H7 (cell line): Measurements from ENCODE around the gene SHLD3. TPM values are rescaled to one million over a fixed set of nuclear protein-coding genes. Genes with fewer than 3 reads are reported as not detected.
"Not testable (repeated sequence)": the region's sequence is repeated elsewhere in the genome, so short reads cannot be mapped to it uniquely, and the experiment has no call there.

ENCODE experiments used
- DNase-seq: peaks from one replicate; pipeline ENCODE4 v3.0.0; 2012
- H3K27me3 ChIP-seq: 2 replicates; pipeline ENCODE4 v1.6.0; 2011; ENCODE audit warnings: mild to moderate bottlenecking, low read length; ENCODE audit not compliant: control insufficient read depth, insufficient read depth
- H3K36me3 ChIP-seq: replicated peaks from 2 replicates; pipeline ENCODE4 v1.5.1; 2011; ENCODE audit warnings: low read length; ENCODE audit not compliant: control insufficient read depth, insufficient read depth
- H3K4me3 ChIP-seq: 2 replicates; pipeline ENCODE4 v1.5.1; 2011; ENCODE audit warnings: low read depth, mild to moderate bottlenecking, control low read depth, low read length, moderate library complexity; ENCODE audit not compliant: insufficient read depth
- total RNA-seq: library from RNA; depleted of rRNA; stranded (reverse); fragments of >200 nt; shearing (Covaris generic); gene quantifications from 2 replicates; pipeline ENCODE4 v1.2.3, GENCODE V29; 2014; rRNA removed

Gene SHLD3
- total RNA-seq, 1 experiment from 2014 or later: 2.4 TPM

DNA sequence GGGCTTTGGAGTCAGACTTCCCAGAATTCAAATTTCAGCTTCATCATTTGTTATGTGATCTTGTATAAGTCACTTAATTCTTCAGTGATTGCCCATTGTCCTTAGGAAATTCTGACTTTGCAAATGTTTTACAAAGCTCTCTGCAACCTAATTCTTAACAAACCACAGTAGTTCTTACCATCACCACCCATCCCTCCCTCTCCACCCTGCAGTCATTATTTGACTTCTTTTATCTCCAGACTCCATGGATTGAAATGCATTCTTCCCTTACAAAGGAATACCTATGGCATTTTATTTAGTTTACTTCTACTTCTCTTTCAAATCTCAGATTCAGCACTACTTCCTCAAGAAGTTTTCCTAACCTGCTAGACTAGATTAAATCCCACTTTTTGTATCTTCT lies 23.1 kb downstream of the SHLD3 start:
- H3K27me3 ChIP-seq: no peaks in the 10 kb centered on the region
- H3K4me3 ChIP-seq: no peak overlapping the region
- DNase-seq: peak; percentile 28
- no peaks in the 10 kb centered on the region; the same call in 1 of the 2 replicates for H3K36me3 ChIP-seq

DNA sequence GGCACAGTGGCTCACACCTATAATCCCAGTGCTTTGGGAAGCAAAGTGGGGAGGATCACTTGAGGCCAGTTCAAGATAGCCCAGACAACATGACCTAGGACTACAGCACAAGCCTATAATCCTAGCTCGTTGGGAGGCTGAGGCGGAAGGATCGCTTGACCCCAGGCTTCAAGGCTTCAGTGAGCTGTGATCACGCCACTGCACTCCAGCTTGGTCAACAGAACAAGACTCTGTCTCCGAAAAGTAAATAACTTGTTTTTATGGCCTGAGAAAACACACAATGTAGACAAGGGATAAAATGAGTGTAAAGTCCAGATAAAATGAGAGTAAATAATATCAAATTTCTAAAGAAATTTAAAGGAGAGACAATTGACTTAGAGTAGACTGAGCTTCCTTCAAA lies 26.3 kb downstream of the SHLD3 start:
- H3K36me3 ChIP-seq: no peaks in the 10 kb centered on the region; the same call in 1 of the 2 replicates
- no peak for DNase-seq
- H3K4me3 ChIP-seq: no peak overlapping the region
- H3K27me3 ChIP-seq: no peaks in the 10 kb centered on the region

DNA sequence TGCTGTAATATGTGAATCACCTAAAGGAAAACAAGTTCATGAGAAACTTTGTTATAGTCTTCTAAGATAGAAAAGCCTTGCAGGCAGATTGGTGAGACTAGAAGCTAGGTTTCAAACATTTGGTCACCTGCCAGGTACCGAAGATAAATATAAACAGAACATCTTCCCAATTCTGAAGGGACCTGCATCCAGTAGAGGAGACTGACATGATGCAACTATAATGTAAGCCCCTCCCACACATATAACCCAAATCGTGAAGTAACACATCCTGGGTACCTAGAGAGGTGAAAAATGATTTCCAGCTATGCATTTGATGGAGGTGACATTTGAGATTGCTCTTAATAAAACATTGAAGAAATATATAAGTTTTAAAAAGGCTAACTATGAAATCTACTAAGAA lies 29.9 kb downstream of the SHLD3 start:
- Histone ChIP-seq H3K36me3 (no peaks in the 10 kb centered on the region; the same call in 1 of the 2 replicates), H3K4me3 (no peak overlapping the region), H3K27me3 (no peaks in the 10 kb centered on the region)
- DNase-seq: no peak

DNA sequence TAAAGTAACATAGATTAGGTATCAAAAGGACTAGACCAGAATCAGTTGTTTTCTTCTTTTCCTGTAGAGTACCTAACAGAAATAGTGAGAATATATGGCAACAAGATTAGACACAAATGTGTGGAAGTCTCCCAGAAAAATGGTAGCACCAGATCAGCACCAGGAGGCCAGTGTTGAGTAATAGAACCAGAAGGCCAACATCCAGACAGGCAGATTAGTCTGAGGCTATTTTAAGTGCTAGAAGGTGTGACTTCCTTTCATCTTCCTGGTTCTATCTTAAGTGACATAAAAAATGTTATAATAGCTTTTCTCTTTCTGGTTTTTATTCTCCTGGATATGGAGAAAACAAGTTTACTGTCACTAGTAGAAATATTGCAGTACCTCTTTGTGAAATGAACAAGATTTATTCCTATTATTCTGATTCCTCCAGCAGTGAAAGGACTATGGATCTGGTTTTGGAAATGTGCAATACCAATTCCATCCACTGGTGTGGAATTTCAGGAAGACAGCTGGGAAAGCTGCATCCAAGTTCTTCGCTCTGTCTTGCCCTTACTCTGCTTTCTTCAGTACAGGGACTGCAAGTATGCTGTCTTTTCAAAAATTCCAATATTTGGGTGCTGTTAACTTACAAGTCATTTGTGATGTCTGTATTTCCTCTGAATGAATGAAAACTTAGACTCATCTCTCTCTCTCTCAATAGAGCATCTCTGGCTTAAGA lies 39.1 kb downstream of the SHLD3 start:
- Histone ChIP-seq H3K36me3 (no peaks in the 10 kb centered on the region), H3K27me3 (no peaks in the 10 kb centered on the region), H3K4me3 (no peak overlapping the region)
- peak; percentile 18 for DNase-seq

DNA sequence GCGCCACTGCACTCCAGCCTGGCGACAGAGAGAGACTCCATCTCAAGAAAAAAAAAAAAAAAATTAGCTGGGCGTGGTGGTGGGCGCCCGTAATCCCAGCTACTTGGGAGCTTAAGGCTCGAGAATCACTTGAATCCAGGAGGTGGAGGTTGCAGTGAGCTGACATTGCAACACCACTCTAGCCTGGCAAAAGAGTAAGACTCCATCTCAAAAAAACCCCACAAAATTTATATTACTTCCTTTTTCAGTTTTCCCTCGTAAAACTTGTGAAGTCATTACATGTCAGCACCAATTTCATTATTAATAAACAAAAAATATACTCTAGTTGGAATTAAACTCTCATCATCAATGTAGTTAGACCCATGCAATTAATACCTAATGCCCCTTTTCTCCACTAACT lies 43.9 kb downstream of the SHLD3 start:
- H3K4me3 ChIP-seq: no peak overlapping the region
- DNase-seq: no peak
- no peaks in the 10 kb centered on the region for H3K27me3 ChIP-seq
- peaks cover 2% of the 10 kb centered on the region; the same call in 1 of the 2 replicates for H3K36me3 ChIP-seq

DNA sequence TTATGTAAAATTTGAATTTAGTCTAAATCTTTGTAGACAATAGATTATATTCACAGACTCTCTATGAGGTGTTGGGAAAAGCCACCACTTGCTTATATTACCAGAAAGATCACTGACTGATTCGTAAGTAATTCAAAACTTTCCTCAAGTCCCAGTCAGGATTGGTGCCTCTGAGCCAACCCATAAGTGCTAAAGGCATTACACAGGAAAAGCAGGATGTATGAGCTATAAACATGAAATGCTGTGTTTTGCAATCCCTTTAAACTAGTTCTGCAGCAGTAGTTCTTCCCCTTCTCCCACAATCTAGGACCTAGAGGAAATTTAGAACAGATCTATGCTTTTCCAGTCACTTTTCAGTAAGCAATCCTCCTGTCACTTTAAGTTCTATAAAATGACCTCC lies 48.0 kb downstream of the SHLD3 start:
- peaks cover 2% of the 10 kb centered on the region for H3K36me3 ChIP-seq
- H3K27me3 ChIP-seq: no peaks in the 10 kb centered on the region
- no peak overlapping the region for H3K4me3 ChIP-seq
- DNase-seq: no peak

DNA sequence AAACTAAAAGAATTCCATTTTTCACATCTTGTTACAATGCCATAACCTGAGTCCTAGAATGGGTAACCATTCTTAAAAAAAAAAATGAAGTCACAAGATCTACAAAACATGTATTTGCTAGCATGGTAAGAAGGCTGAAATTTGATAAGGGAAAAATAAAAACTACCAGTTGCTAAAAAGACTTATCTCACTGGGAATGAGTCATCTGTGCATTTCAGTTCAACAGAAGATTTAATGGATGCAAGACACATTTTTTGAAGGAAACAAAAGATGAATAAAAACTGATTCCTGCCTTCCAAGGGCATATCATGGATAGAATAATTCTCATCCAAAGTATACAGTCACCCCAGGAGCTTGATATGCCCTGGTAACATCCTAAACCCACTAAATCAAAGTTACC lies 49.9 kb downstream of the SHLD3 start:
- Histone ChIP-seq H3K27me3 (no peaks in the 10 kb centered on the region), H3K36me3 (peaks cover 2% of the 10 kb centered on the region), H3K4me3 (no peak overlapping the region)
- no peak for DNase-seq

DNA sequence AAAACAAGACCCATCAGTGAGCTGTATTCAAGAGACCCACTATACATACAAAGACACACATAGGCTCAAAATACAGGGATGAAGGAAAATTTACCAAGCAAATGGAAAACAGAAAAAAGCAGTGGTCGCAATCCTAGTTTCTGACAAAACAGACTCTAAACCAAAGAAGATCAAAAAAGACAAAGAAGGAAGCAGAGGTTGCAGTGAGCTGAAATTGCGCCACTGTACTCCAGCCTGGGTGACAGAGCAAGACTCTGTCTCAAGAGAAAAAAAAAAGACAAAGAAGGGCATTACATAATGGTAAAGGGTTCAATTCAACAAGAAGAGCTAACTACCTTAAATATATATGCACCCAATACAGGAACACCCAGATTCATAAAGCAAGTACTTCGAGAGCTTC lies 51.2 kb downstream of the SHLD3 start:
- H3K27me3 ChIP-seq, H3K36me3 ChIP-seq, DNase-seq, H3K4me3 ChIP-seq: not testable (repeated sequence)

Other genes with a start within 250 kb of the SHLD3 start
- gene ADAMTS6, start 143.1 kb upstream of the SHLD3 start, total RNA-seq: 1.3 and 1.5 TPM in 2 replicates
- 31.2 and 42.4 TPM in 2 replicates for gene CENPK, start 61.9 kb upstream of the SHLD3 start, total RNA-seq
- gene PPWD1, start 61.7 kb upstream of the SHLD3 start, total RNA-seq: 28.1 and 50.0 TPM in 2 replicates
- gene TRIM23, start 694 bp upstream of the SHLD3 start, total RNA-seq: 12.6 and 14.3 TPM in 2 replicates
- 23.0 and 28.7 TPM in 2 replicates for gene TRAPPC13, start within 50 bp of the SHLD3 start, total RNA-seq
- gene SGTB, start 97.1 kb downstream of the SHLD3 start, total RNA-seq: 7.1 and 7.8 TPM in 2 replicates
- 121 and 129 TPM in 2 replicates for gene NLN, start 97.2 kb downstream of the SHLD3 start, total RNA-seq